GM12891 (cell line): ENCODE measurements around the gene SETBP1.

Source experiments
- POLR2A ChIP-seq: IDR thresholded peaks from 2 replicates; pipeline ENCODE4 v1.6.1; 2011; ENCODE audit warnings: low read depth, low read length, control low read depth
- POLR2AphosphoS5 ChIP-seq: IDR thresholded peaks from 2 replicates; pipeline ENCODE4 v1.6.1; 2011; ENCODE audit warnings: low read depth, low read length, control low read depth
- POU2F2 ChIP-seq: IDR thresholded peaks from 2 replicates; pipeline ENCODE4 v1.6.1; 2011; ENCODE audit warnings: low read depth, mild to moderate bottlenecking, control low read depth, low read length, moderate library complexity
- TAF1 ChIP-seq: IDR thresholded peaks from 2 replicates; pipeline ENCODE4 v1.6.1; 2011; ENCODE audit warnings: low read depth, low read length, control low read depth

GRCh38 chr18:44771956-44772917, 91.5 kb downstream of the SETBP1 start:
- TF ChIP-seq POLR2AphosphoS5: no peak
- TF ChIP-seq TAF1: no peak
- TF ChIP-seq POLR2A: no peak
- TF ChIP-seq POU2F2: no peak
